NCI-H146 treated with DMSO at 0.1 percent for 48 hours (cell line): ENCODE data around the gene NAA80.
"Not testable (repeated sequence)": the region's sequence is repeated elsewhere in the genome, so short reads cannot be mapped to it uniquely, and the experiment has no call there.

Experiments
- DNase-seq: peaks from one replicate; lab custom pipeline; 2025; ENCODE audit not compliant: unreplicated experiment; lab: John Stamatoyannopoulos, UW

The NAA80 gene

GRCh38 chr3:50316657-50317242 lies 17.5 kb upstream of the NAA80 start:
- DNase-seq: no peak

GRCh38 chr3:50314816-50315215 lies 15.6 kb upstream of the NAA80 start:
- no peak for DNase-seq

GRCh38 chr3:50314342-50314741 lies 15.1 kb upstream of the NAA80 start:
- DNase-seq: no peak

GRCh38 chr3:50312041-50312440 lies 12.8 kb upstream of the NAA80 start:
- not testable (repeated sequence) for DNase-seq

- DNase-seq: no peak
Observed at GRCh38 chr3:50304601-50305000, 5.4 kb upstream of the NAA80 start.

- no peak for DNase-seq
Observed at GRCh38 chr3:50303013-50303815, 4.0 kb upstream of the NAA80 start, which contains the start of gene HYAL1. Gene HYAL1, minus strand, starts transcription at chr3:50303574. Its CDS starts 618 bp downstream, at chr3:50302956.

GRCh38 chr3:50302095-50303012 lies 3.1 kb upstream of the NAA80 start:
- no peak for DNase-seq

GRCh38 chr3:50300681-50301254 lies 1.6 kb upstream of the NAA80 start:
- DNase-seq: no peak

GRCh38 chr3:50299929-50300680 lies 900 bp upstream of the NAA80 start:
- no peak for DNase-seq

- DNase-seq: no peak
Observed at GRCh38 chr3:50299638-50299928, 378 bp upstream of the NAA80 start.

GRCh38 chr3:50297896-50298725 lies 1.1 kb downstream of the NAA80 start:
- no peak for DNase-seq

GRCh38 chr3:50297384-50297775 lies 1.8 kb downstream of the NAA80 start:
- no peak for DNase-seq

GRCh38 chr3:50296721-50297383 lies 2.4 kb downstream of the NAA80 start:
- no peak for DNase-seq

- no peak for DNase-seq
Observed at GRCh38 chr3:50295553-50296431, 3.4 kb downstream of the NAA80 start.

- no peak for DNase-seq
Observed at GRCh38 chr3:50294492-50295403, 4.5 kb downstream of the NAA80 start.

- DNase-seq: no peak
Observed at GRCh38 chr3:50294089-50294488, 5.1 kb downstream of the NAA80 start.

GRCh38 chr3:50293079-50293801 lies 6.0 kb downstream of the NAA80 start:
- no peak for DNase-seq
